SK-N-SH (cell line): ENCODE data around the gene GTPBP8. TPM values are rescaled to one million over a fixed set of nuclear protein-coding genes. Genes with fewer than 3 reads are reported as not detected.

Experiments used
- CTCF ChIA-PET: fragments of 300-600, 350-600 bp; formaldehyde crosslinking; extraction: SDS; loops from one replicate; lab custom pipeline; 2021; lab: Yijun Ruan, JAX
- POLR2A ChIA-PET: fragments of 350-600 bp; sonication (Branson Sonifier 250); formaldehyde crosslinking; extraction: SDS; loops from one replicate; lab custom pipeline; 2020; ENCODE audit warnings: antibody characterized with exemption, inconsistent platforms; lab: Yijun Ruan, JAX
- DNase-seq: peaks from one replicate; pipeline ENCODE4 v3.0.0; 2012
- H2AFZ ChIP-seq: fragments of 200-600 bp; sonication (generic); 2 replicates; pipeline ENCODE4 v1.8.1; 2016; ENCODE audit warnings: antibody characterized with exemption, mild to moderate bottlenecking, low read depth
- H3F3A ChIP-seq: fragments of 200-600 bp; sonication (generic); replicated peaks from 2 replicates; pipeline ENCODE3; 2016; ENCODE audit warnings: antibody characterized with exemption, mild to moderate bottlenecking; ENCODE audit not compliant: insufficient read depth
- H3K27ac ChIP-seq, 2 experiments: fragments of 200-500 bp in 1 of 2; fragments of 200-600 bp in 1 of 2; sonication (Bioruptor generic) in 1 of 2; sonication (generic), shearing (Covaris generic) in 1 of 2; 2 replicates each; pipeline versions ENCODE4 v1.5.1 to v1.6.1; 2014 to 2016; ENCODE audit warnings: low read depth in 2 of 2, inconsistent platforms in 1 of 2, low read length in 1 of 2, mild to moderate bottlenecking in 1 of 2, mixed read lengths in 1 of 2
- H3K27me3 ChIP-seq: fragments of 200-600 bp; sonication (generic), shearing (Covaris generic); 2 replicates; pipeline ENCODE4 v1.6.1; 2016; ENCODE audit warnings: mixed run types; ENCODE audit not compliant: insufficient read depth
- H3K36me3 ChIP-seq, 2 experiments: fragments of 200-500 bp in 1 of 2; fragments of 200-600 bp in 1 of 2; sonication (Bioruptor generic) in 1 of 2; sonication (generic) in 1 of 2; replicated peaks in 1 of 2; 2 replicates each; pipeline versions ENCODE3 to v1.5.1; 2014 to 2016; ENCODE audit warnings: low read length in 1 of 2, mild to moderate bottlenecking in 1 of 2; ENCODE audit not compliant: insufficient read depth in 2 of 2, control insufficient read depth in 1 of 2
- H3K4me1 ChIP-seq, 2 experiments: fragments of 200-500 bp in 1 of 2; fragments of 200-600 bp in 1 of 2; sonication (Bioruptor generic) in 1 of 2; sonication (generic), shearing (Covaris generic) in 1 of 2; 2 replicates each; pipeline versions ENCODE4 v1.5.1 to v1.6.1; 2014 to 2016; ENCODE audit warnings: low read depth in 1 of 2, low read length in 1 of 2, mixed run types in 1 of 2; ENCODE audit not compliant: insufficient read depth in 2 of 2, control insufficient read depth in 1 of 2
- H3K4me2 ChIP-seq: fragments of 200-600 bp; sonication (generic), shearing (Covaris generic); 2 replicates; pipeline ENCODE4 v1.6.1; 2017; ENCODE audit warnings: mixed run types
- H3K4me3 ChIP-seq, 2 experiments: fragments of 200-500 bp in 1 of 2; fragments of 200-600 bp in 1 of 2; sonication (Bioruptor generic) in 1 of 2; sonication (generic), shearing (Covaris generic) in 1 of 2; 2 replicates each; pipeline versions ENCODE4 v1.5.1 to v1.8.1; 2014 to 2016; ENCODE audit warnings: low read depth in 2 of 2, inconsistent platforms in 1 of 2, low read length in 1 of 2, mild to moderate bottlenecking in 1 of 2, mixed read lengths in 1 of 2, moderate library complexity in 1 of 2
- H3K79me2 ChIP-seq: fragments of 200-600 bp; sonication (generic); 2 replicates; pipeline ENCODE4 v1.8.1; 2017; ENCODE audit warnings: mild to moderate bottlenecking; ENCODE audit not compliant: insufficient read depth
- H3K9ac ChIP-seq: fragments of 200-600 bp; sonication (generic); 2 replicates; pipeline ENCODE4 v1.6.1; 2017; ENCODE audit warnings: mixed run types
- H3K9me2 ChIP-seq: fragments of 200-600 bp; sonication (generic); 2 replicates; pipeline ENCODE4 v1.6.1; 2017; ENCODE audit warnings: mixed run types
- H3K9me3 ChIP-seq: fragments of 200-600 bp; sonication (generic); 2 replicates; pipeline ENCODE4 v1.6.1; 2017; ENCODE audit warnings: mixed run types, mild to moderate bottlenecking, moderate library complexity
- H4K20me1 ChIP-seq: fragments of 200-600 bp; sonication (generic); 2 replicates; pipeline ENCODE4 v1.6.1; 2017; ENCODE audit warnings: mild to moderate bottlenecking, mixed run types; ENCODE audit not compliant: insufficient read depth
- CHD2 ChIP-seq: fragments of 150-350 bp; IDR thresholded peaks from 2 replicates; pipeline ENCODE4 v1.6.1; 2018; ENCODE audit warnings: low read length; ENCODE audit not compliant: partially characterized antibody
- ELF1 ChIP-seq: IDR thresholded peaks from 2 replicates; pipeline ENCODE4 v1.4.0; 2012
- EP300 ChIP-seq, 2 experiments: IDR thresholded peaks; 2 replicates each; pipeline versions ENCODE4 v1.4.0 to v1.6.1; 2012; ENCODE audit warnings: borderline replicate concordance in 1 of 2, low read depth in 1 of 2, low read length in 1 of 2
- GABPA ChIP-seq: IDR thresholded peaks from 2 replicates; pipeline ENCODE4 v1.4.0; 2012; ENCODE audit warnings: low read depth, mild to moderate bottlenecking
- MAX ChIP-seq: IDR thresholded peaks from 2 replicates; pipeline ENCODE4 v1.4.0; 2012; ENCODE audit warnings: low read depth
- MEF2A ChIP-seq: IDR thresholded peaks from 2 replicates; pipeline ENCODE4 v1.4.0; 2012; ENCODE audit warnings: low read depth, borderline replicate concordance
- MXI1 ChIP-seq: IDR thresholded peaks from 2 replicates; pipeline ENCODE4 v1.6.1; 2012; ENCODE audit warnings: mild to moderate bottlenecking, low read depth, low read length, improper control_type of control experiment
- POLR2AphosphoS5 ChIP-seq: IDR thresholded peaks from 2 replicates; pipeline ENCODE4 v1.6.1; 2012; ENCODE audit warnings: low read depth, low read length
- REST ChIP-seq: IDR thresholded peaks from 2 replicates; pipeline ENCODE4 v1.6.1; 2012; ENCODE audit warnings: mild to moderate bottlenecking, low read depth, low read length, moderate library complexity
- TAF1 ChIP-seq: IDR thresholded peaks from 2 replicates; pipeline ENCODE4 v1.6.1; 2012; ENCODE audit warnings: low read depth, mild to moderate bottlenecking, low read length, moderate library complexity, borderline replicate concordance
- USF1 ChIP-seq: IDR thresholded peaks from 2 replicates; pipeline ENCODE4 v1.4.0; 2012; ENCODE audit warnings: low read depth, borderline replicate concordance
- USF2 ChIP-seq: fragments of 150-350 bp; IDR thresholded peaks from 2 replicates; pipeline ENCODE4 v1.6.1; 2017; ENCODE audit warnings: antibody characterized with exemption, low read length, low read depth, borderline replicate concordance
- YY1 ChIP-seq: IDR thresholded peaks from 2 replicates; pipeline ENCODE4 v1.4.0; 2012; ENCODE audit warnings: low read depth, mild to moderate bottlenecking
- WGBS: methylation state at CpG from one replicate; pipeline ENCODE4 v1.1.6; 2017; ENCODE audit warnings: low lambda C conversion rate; 5-methylcytosine and 5-hydroxymethylcytosine counted together
- polyA plus RNA-seq, 3 experiments: library from polyadenylated mRNA; depleted of rRNA; stranded (reverse); fragments of >200 nt; gene quantifications; 2 replicates each; pipeline ENCODE4 v1.2.3, GENCODE V29; 2012

Gene GTPBP8
- polyA plus RNA-seq, 1 of the 3 experiments (the other 2 are of a cell fraction): 20.1 TPM

GRCh38 chr3:113018536-113019181 is 27.9 kb downstream of the GTPBP8 start (continued):
- no peak for TF ChIP-seq REST

GRCh38 chr3:113019182-113020137 is 28.7 kb downstream of the GTPBP8 start:
- Histone ChIP-seq H2AFZ (peak overlapping the region; percentile 99), H3K9ac (peak overlapping the region; percentile 92), H3K27ac (peak overlapping the region; percentile 90 to 97), H3K4me2 (peak overlapping the region; percentile 94), H3K79me2 (peaks cover 56% of the 10 kb centered on the region), H3K36me3 (peaks cover 31% of the 10 kb centered on the region in 2 experiments), H3K9me2 (no peaks in the 10 kb centered on the region), H3F3A (peaks cover 6% of the 10 kb centered on the region), H3K4me3 (peak overlapping the region; percentile 58 to 88), H3K9me3 (no peaks in the 10 kb centered on the region), H4K20me1 (no peaks in the 10 kb centered on the region), H3K4me1 (peaks cover 6 to 11% of the 10 kb centered on the region in 2 experiments; a peak in 3 of 4 replicates), H3K27me3 (no peaks in the 10 kb centered on the region)
- CTCF ChIA-PET: interaction anchor here (0.9 to 4.4 kb wide), 8 partner anchors 12 to 474 kb away, joined by 3 to 34 read pairs (median 4); no protein-coding TSS in a partner anchor
- peak; percentile 96 for DNase-seq
- WGBS: 10% methylated on average over 36 of the region's 63 CpGs
- no peak for TF ChIP-seq USF2
- peak; percentile 44; the same call in 1 of the 2 replicates for TF ChIP-seq USF1
- TF ChIP-seq POLR2AphosphoS5: peak; percentile 80
- TF ChIP-seq GABPA: peak; percentile 64
- TF ChIP-seq YY1: peak; percentile 86
- peak; percentile 92 for TF ChIP-seq MXI1
- TF ChIP-seq MAX: peak; percentile 99
- peak; percentile 4; the same call in 1 of the 2 replicates for TF ChIP-seq REST
- TF ChIP-seq TAF1: peak; percentile 58; the same call in 1 of the 2 replicates
- peak; percentile 50 for TF ChIP-seq ELF1
- TF ChIP-seq EP300 (IDR thresholded peaks at IDR 0.05; ENCODE audit: borderline replicate concordance in 1 of 2, low read depth in 1 of 2, low read length in 1 of 2): no peak
- no peak for TF ChIP-seq MEF2A
- peak; percentile 87 for TF ChIP-seq CHD2
- POLR2A ChIA-PET: interaction anchor here (0.8 to 2.0 kb wide), 7 partner anchors 9 to 496 kb away, joined by 3 to 14 read pairs (median 5); partner anchors contain the start of genes ATG3, GTPBP8, SLC35A5 and SPICE1
